ENCODE measurements around the gene ACSL4.
"Not testable (repeated sequence)": the region's sequence is repeated elsewhere in the genome, so short reads cannot be mapped to it uniquely, and the experiment has no call there.

The ACSL4 gene

DNA sequence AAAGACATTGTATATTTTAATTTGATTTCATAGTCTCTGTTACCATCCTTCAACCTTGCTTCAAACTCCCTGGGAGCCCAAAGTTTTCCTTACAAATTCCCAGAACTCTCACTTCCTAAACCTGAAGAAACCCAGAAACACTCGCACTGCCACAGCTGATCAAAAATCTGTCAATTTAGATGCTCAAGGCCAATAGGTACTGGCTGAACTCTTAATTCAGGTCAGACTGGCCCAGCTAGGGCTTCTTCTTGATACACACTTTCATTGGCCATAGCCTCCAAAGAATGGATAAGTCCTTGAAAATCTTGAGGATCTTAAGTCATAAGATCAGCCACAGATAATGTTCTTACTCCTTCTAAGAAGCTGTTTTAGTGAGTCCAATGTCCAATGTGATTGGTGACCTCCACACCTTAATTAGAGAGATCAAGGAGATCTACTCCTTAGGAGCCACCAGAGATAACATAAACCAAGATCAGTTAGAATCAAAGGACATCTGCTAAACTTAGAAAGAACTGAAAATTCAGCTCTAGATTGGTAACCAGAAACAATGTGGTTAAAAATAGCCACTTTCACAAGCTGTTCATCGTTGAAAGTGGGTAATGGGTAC is 51.5 kb downstream of the ACSL4 start:
- H3K4me3 ChIP-seq: no peak overlapping the region
- DNase-seq (ENCODE audit: low spot score): no peak
- TF ChIP-seq, protein P1, sequence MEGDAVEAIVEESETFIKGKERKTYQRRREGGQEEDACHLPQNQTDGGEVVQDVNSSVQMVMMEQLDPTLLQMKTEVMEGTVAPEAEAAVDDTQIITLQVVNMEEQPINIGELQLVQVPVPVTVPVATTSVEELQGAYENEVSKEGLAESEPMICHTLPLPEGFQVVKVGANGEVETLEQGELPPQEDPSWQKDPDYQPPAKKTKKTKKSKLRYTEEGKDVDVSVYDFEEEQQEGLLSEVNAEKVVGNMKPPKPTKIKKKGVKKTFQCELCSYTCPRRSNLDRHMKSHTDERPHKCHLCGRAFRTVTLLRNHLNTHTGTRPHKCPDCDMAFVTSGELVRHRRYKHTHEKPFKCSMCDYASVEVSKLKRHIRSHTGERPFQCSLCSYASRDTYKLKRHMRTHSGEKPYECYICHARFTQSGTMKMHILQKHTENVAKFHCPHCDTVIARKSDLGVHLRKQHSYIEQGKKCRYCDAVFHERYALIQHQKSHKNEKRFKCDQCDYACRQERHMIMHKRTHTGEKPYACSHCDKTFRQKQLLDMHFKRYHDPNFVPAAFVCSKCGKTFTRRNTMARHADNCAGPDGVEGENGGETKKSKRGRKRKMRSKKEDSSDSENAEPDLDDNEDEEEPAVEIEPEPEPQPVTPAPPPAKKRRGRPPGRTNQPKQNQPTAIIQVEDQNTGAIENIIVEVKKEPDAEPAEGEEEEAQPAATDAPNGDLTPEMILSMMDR (IDR thresholded peaks at IDR 0.05): no peak
- H3K27ac ChIP-seq: no peak overlapping the region

DNA sequence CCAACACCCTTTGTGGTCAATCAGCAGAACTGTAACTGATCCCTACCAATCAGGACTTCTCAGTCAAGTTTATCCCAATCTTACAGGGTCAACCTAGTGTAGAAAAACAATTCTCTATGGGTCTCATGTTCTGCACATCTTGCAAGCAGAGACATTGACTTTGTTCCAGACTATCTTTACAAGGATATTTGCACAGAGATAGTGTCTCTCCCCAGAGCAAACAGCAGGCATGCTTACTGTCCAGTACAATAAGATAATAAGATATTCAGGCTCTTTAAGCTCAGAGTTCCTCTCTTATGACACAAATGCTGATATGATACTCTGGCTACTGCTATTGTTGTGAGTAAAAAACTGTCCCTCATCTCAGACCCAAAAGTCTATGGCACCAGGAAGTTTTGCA is 53.2 kb downstream of the ACSL4 start:
- no peak overlapping the region for H3K27ac ChIP-seq
- no peak for DNase-seq (ENCODE audit: low spot score)
- no peak overlapping the region for H3K4me3 ChIP-seq
- TF ChIP-seq, protein P1 (IDR thresholded peaks at IDR 0.05): no peak

DNA sequence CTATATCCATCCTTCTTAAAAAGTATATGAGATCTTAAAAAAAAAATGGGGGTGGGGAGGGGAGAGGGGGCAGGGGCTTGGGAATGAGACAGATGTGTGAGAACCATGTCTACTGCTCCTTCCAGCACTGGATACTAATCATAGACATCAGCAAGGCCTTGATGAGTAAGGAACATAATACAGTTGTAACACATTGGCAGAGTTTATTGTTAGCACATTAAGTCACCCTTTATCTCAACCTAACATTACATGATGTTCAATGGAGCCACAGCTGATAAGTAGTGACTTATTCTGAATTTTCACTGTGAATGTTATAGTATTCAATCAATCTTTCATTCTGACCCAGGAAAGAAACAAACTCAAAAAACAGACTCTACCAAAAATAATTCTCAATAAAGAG is 60.8 kb downstream of the ACSL4 start:
- no peak overlapping the region for H3K4me3 ChIP-seq
- DNase-seq (ENCODE audit: low spot score): no peak
- TF ChIP-seq, protein P1 (IDR thresholded peaks at IDR 0.05): no peak
- H3K27ac ChIP-seq: no peak overlapping the region

DNA sequence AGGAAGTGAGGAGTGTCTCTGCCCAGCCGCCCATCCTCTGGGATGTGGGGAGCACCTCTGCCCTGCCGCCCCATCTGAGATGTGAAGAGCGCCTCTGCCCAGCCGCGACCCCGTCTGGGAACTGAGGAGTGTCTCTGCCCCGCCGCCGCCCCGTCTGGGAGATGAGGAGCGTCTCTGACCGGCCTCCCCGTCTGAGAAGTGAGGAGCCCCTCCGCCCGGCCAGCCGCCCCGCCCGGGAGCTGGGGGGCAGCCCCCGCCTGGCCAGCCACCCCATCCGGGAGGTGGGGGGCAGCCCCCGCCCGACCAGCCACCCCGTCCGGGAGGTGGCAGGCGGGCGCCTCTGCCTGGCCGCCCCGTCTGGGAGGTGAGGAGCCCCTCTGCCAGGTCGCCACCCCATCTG is 61.9 kb downstream of the ACSL4 start:
- not testable (repeated sequence) for H3K4me3 ChIP-seq; DNase-seq (ENCODE audit: low spot score); H3K27ac ChIP-seq

DNA sequence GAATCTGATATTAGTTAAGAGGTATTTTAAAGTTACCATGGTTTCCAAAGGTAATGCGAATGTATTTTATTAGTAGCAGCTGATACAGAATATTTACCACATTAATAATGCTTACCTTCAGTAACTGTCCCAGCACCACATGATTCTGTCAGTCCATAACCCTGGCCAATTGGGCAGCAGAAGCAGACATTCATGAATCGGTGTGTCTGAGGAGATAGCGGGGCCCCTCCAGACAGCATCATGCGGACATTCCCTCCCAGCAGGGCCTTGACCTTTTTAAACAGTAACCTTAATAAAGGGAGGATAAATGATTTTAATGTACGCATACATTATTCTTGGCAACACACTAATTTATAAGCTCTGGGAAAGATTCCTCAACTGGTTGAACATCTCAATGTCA is 65.1 kb downstream of the ACSL4 start:
- TF ChIP-seq, protein P1 (IDR thresholded peaks at IDR 0.05): no peak
- Histone ChIP-seq H3K4me3 (no peak overlapping the region), H3K27ac (no peak overlapping the region)
- DNase-seq (ENCODE audit: low spot score): no peak

DNA sequence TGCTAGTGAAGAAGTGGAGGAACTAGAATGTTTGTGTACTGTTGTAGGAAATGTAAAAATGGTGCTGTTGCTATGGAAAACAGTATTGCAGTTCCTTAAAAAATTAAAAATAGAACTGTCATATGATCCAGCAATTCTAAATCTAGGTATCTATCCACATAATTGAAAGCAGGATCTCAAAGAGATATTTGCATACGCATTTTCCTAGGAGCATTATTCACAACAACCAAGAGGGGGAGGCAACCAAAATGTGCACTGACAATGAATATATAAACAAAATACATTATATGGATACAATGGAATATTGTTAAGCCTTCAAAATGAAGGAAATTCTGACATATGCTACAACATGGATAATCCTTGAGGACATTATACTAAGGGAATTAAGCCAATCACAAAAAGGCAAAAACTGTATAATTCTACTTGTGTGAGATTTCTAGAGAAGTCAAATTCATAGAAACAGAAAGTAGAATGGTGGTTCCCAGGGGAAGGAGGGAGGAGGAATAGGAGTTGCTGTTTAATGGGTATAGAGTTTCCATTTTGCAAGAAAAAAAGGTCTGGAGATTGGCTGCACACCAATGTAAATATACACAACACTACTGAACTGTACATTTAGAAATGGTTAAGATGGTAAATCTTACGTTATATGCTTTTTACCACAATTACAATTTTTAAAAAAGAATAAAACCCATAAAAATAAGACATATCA is 72.5 kb downstream of the ACSL4 start:
- TF ChIP-seq, protein P1 (IDR thresholded peaks at IDR 0.05): no peak
- DNase-seq (ENCODE audit: low spot score): no peak
- no peak overlapping the region for H3K4me3 ChIP-seq
- H3K27ac ChIP-seq: no peak overlapping the region

DNA sequence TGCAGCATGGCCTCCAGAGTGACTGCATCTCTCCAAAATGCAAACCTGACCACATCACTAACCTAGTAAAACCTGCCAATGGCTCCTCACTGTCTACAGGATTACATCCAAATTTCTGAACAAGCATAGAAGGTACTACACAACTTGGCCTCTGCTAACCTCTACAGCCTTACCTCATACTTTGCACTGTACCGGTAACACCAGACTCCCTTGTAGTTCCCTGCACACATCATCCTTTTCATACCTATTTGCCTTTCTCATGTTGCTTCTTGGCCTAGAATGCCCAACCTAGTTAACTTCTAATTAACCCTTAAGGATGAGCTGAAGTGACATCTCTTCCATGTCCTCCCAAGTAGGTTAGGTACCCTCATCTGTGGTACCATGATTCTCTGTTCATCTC is 74.7 kb downstream of the ACSL4 start:
- H3K4me3 ChIP-seq: no peak overlapping the region
- DNase-seq (ENCODE audit: low spot score): no peak
- no peak overlapping the region for H3K27ac ChIP-seq
- TF ChIP-seq, protein P1 (IDR thresholded peaks at IDR 0.05): no peak

DNA sequence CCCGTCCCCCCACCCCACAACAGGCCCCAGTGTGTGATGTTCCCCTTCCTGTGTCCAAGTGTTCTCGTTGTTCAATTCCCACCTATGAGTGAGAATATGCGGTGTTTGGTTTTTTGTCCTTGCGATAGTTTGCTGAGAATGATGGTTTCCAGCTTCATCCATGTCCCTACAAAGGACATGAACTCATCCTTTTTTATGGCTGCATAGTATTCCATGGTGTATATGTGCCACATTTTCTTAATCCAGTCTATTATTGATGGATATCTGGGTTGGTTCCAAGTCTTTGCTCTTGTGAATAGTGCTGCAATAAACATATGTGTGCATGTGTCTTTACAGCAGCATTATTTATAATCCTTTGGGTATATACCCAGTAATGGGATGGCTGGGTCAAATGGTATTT is 75.7 kb downstream of the ACSL4 start:
- H3K27ac ChIP-seq; DNase-seq (ENCODE audit: low spot score); H3K4me3 ChIP-seq: not testable (repeated sequence)

Data from coronary artery (tissue), 2 donors.